Erythroblast (primary cell): ENCODE measurements around the gene EXOC6B.

Experiments used
- DNase-seq, 2 experiments: peaks; one replicate each; lab custom pipeline; 2025; lab: John Stamatoyannopoulos, UW
- GATA1 ChIP-seq: IDR thresholded peaks from 2 replicates; pipeline ENCODE4 v1.6.1; 2011; ENCODE audit warnings: low read depth, mild to moderate bottlenecking, control low read depth, low read length, moderate library complexity
- POLR2A ChIP-seq: IDR thresholded peaks from 2 replicates; pipeline ENCODE4 v1.6.1; 2011; ENCODE audit warnings: mild to moderate bottlenecking, low read length

Gene EXOC6B

GRCh38 chr2:72134408-72134996, 691.3 kb downstream of the EXOC6B start:
- no peak for TF ChIP-seq GATA1
- TF ChIP-seq POLR2A, result no peak
- DNase-seq, result no peak

- DNase-seq, result no peak
- TF ChIP-seq POLR2A (no peak), GATA1 (no peak)
Measured at GRCh38 chr2:72133721-72134407, 692.0 kb downstream of the EXOC6B start.

GRCh38 chr2:72132981-72133720, 692.7 kb downstream of the EXOC6B start:
- TF ChIP-seq GATA1, result no peak
- TF ChIP-seq POLR2A, result no peak
- DNase-seq, result no peak

GRCh38 chr2:72131916-72132841, 693.7 kb downstream of the EXOC6B start:
- DNase-seq, result no peak
- TF ChIP-seq POLR2A, result no peak
- TF ChIP-seq GATA1, result no peak

- TF ChIP-seq POLR2A (no peak), GATA1 (no peak)
- DNase-seq, result no peak
Measured at GRCh38 chr2:72131371-72131891, 694.4 kb downstream of the EXOC6B start.

- no peak for DNase-seq
- TF ChIP-seq POLR2A, result no peak
- no peak for TF ChIP-seq GATA1
Measured at GRCh38 chr2:72130659-72131360, 695.0 kb downstream of the EXOC6B start.

- TF ChIP-seq GATA1, result no peak
- TF ChIP-seq POLR2A, result no peak
- DNase-seq, result no peak
Measured at GRCh38 chr2:72129681-72130340, 696.0 kb downstream of the EXOC6B start.

- TF ChIP-seq POLR2A, result no peak
- TF ChIP-seq GATA1, result no peak
- no peak for DNase-seq
Measured at GRCh38 chr2:72128843-72129227, 697.0 kb downstream of the EXOC6B start.

GRCh38 chr2:72128059-72128842, 697.6 kb downstream of the EXOC6B start:
- DNase-seq, result no peak
- TF ChIP-seq GATA1, result no peak
- TF ChIP-seq POLR2A, result no peak

- no peak for TF ChIP-seq GATA1
- no peak for TF ChIP-seq POLR2A
- no peak for DNase-seq
Measured at GRCh38 chr2:72127401-72128058, 698.3 kb downstream of the EXOC6B start.
